Smooth muscle cell of the brain vasculature (primary cell): ENCODE data around the gene PLXDC1.
"Not testable (repeated sequence)": the region's sequence is repeated elsewhere in the genome, so short reads cannot be mapped to it uniquely, and the experiment has no call there.

Source experiments
- DNase-seq: peaks from one replicate; pipeline ENCODE4 v3.0.0-alpha.2; 2012; ENCODE audit warnings: low read depth, low spot score

PLXDC1 gene

GRCh38 chr17:39155654-39156053 lies 4.2 kb upstream of the PLXDC1 start:
- DNase-seq = no peak

- DNase-seq = peak; percentile 77
These were observed 2.2 kb upstream of the PLXDC1 start for GRCh38 chr17:39153599-39154051.

- DNase-seq = no peak
These were observed 744 bp upstream of the PLXDC1 start for GRCh38 chr17:39151943-39152818.

DNA sequence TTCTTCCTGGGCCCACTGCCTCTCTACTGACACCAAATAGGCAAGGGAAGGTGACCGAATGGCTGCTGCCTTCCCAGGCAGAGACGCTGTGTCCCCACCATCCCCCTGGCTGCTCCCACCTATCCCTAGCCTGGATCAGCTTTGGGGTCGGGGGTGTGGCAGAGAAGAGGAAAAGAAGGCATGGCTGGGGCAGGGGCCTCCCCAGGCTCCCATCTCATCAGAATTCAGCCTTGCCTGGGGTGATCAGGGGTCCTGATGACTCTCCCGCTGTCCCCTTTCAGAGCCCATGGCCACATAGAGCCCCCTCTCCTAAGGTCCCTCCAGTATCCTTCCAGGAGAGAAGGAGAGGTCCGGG lies 665 bp downstream of the PLXDC1 start:
- DNase-seq = no peak

DNA sequence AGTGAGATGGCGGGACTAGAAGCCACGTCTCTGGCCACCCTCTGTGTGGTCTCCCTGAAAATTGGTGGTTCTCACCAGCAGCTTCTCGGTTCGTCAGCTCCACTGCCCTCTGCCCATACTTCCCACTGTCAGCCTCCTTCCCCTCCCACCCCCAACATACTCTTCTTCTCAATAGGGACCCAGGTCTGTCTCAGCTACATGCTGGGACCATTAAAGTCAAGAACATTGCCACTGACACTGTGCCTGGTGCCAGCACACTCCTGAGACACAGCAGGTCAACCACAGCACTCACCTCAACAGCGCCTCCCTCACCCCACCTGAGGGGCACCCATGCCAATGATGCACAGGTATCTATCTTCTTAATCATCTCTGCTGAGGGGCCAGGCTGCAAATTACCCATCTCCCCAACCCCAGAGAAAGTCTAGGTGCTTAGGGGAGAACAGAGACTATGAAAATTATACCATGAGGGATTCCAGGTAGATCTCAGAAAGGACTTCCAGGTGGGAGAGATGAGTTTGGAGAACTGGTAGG lies 1.3 kb downstream of the PLXDC1 start:
- no peak for DNase-seq

GRCh38 chr17:39147221-39148185 lies 3.9 kb downstream of the PLXDC1 start:
- DNase-seq = no peak

GRCh38 chr17:39146273-39146672 lies 5.2 kb downstream of the PLXDC1 start:
- DNase-seq = no peak

DNA sequence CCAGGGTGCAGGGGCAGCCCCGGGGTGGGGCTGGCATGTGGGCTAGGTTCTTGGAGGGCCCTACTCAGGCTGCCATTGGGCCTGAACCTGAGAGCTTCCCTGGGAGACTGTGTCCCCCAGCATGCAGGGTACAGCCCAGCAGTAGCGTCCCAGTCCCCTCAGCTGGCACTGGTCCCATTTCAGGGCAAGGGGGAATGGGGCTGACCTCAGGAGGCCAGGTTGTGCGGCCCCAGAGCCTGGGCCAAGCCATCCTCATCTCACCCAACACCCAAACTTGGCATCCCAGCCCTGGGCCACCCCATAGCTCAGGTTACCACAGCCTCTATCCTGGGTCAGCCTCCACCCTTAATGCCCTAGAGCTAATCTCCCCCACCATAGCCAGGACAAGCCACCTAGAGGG lies 6.3 kb downstream of the PLXDC1 start:
- DNase-seq = no peak

DNA sequence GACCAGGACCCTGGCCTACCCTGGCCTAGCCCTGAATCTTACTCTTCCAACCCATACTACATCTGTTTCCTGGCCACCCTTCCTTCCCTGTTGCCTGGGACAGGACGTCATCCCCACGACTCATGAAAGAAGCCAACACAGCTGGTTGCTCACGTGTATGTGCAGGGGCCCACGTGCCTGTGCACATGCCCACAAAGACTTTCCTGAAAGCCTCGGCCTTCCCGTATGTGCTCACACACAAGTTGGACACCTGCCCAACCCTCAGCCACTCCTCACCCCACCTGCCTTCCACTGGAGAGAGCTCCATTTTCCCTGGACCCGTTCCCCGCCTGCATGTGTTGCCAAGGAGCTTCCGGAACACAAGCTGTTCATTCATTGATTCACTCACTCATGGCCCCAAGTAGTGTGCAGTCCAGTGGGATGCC lies 7.0 kb downstream of the PLXDC1 start:
- no peak for DNase-seq

- DNase-seq = no peak
These were observed 7.8 kb downstream of the PLXDC1 start for GRCh38 chr17:39143552-39144093.

DNA sequence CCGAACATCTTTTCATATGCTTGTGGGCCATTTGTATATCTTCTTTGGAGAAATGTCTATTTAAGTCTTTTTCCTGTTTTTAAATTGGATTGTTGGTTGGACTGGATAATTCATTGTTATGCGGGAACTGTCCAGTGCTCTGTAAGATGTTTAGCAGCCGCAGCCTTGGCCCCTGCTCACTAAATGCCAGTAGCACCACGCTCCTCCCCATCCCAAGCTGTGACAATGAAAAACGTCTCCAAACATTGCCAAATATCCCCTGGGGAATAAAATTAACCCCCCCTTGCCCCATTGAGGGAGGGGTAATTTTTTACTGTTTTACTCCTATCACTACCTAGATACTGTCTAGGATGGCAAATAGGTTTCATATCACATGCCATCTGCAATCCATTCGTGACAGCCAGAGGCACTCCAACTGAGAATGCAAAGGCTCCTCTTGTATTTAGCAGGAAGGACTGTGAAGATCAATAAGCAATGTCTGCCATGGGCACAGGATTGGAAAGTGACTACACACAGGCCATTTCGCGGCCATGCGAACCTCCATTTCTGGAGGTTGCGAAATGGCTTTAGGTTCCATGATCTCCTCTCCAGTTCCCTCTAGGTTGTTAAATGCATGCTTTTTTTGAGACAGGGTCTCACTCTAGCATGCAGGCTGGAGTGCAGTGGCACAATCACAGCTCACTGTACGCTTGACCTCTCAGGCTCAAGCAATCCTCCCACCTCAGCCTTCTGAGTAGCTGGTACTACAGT lies 9.3 kb downstream of the PLXDC1 start:
- DNase-seq = no peak

DNA sequence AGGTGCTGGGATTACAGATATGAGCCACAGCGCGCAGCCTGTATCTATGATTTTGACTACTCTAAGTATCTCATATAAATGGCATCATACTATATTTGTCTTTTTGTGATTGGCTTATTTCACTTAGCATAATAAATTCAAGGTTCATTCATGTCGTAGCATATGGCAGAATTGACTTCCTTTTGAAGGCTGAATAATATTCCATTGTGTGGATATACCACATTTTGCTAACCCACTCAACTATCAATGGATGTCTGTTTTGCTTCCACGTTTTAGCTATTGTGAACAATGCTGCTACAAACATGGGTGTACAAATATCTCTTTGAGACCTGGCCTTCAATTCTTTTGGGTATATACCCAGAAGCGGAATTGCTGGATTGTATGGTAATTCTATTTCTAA lies 10.1 kb downstream of the PLXDC1 start:
- DNase-seq = no peak

DNA sequence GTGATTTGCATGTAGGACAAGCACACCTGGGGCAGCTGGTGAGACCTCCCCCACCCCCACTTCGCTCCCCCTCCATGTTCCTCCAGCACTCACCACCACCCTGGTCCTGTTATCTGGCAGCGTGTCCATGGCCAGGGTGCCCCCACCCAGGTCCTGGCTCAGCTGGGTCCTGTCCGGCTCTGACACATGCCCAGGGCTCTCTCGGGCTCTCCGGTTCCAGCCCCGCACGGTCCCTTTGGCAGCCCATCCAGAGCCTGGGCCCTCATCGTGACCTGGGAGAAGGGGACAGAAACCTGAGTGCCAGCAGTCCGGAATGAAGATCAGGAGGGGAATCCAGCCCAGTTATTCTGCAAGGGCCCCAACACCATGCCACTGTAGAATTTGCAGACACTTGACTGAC lies 11.9 kb downstream of the PLXDC1 start:
- no peak for DNase-seq

DNA sequence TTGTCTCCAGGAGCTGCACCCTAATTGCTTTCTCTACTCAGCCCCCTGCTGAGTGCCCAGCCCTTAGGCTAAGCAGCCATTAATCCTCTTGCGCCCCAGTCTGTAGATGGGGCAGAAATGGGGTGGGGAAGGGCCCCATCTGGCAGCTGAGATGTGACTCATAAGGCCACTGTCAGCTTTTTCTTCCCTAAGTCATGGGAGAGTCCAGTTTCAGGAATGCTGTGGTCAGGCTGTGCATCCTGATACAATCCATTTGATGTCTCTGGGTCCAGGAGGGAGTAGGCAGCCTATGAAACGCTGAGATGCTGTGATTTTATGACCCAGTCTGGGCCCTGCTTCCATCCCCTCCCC lies 12.3 kb downstream of the PLXDC1 start:
- DNase-seq = no peak

GRCh38 chr17:39138431-39139160 lies 12.8 kb downstream of the PLXDC1 start:
- DNase-seq = no peak

GRCh38 chr17:39134878-39135277 lies 16.6 kb downstream of the PLXDC1 start:
- no peak for DNase-seq

DNA sequence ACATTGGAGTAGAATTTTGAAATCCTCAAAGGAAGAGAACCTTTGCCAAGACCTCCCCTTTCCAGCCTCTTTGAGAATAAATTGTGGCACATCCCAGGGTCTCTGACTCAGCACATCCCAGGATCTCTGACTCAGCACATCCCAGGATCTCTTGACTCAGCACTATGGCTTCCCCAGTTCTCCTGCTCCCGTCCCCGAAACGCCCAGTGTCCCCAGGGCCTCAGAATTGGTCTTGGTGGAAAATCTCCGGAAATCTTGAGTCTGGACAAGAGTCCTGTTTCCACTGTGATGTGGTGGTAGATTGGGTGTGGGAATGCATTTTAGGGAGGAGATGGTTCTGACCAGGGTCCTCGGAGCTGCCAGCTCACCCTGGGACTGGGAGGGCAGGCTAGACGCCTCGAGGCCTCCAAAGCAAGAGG lies 19.2 kb downstream of the PLXDC1 start:
- DNase-seq = peak; percentile 33

GRCh38 chr17:39131616-39132015 lies 19.8 kb downstream of the PLXDC1 start:
- DNase-seq = no peak

GRCh38 chr17:39130205-39130604 lies 21.2 kb downstream of the PLXDC1 start:
- DNase-seq = no peak

DNA sequence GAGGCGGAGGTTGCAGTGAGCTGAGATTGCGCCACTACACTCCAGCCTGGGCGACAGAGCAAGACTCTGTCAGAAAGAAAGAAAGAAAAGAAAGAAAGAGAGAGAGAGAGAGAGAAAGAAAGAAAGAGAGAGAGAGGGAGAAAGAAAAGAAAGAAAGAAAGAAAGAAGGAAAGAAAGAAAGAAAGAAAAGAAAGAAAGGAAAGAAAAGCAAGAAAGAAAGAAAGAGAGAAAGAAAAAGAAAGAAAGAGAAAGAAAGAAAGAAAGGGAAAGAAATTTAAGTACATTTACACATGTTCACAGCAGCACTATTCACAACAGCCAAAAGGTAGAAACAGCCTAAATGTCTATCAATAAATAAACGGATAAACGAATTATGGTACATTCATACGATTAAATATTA lies 21.9 kb downstream of the PLXDC1 start:
- DNase-seq = not testable (repeated sequence)

DNA sequence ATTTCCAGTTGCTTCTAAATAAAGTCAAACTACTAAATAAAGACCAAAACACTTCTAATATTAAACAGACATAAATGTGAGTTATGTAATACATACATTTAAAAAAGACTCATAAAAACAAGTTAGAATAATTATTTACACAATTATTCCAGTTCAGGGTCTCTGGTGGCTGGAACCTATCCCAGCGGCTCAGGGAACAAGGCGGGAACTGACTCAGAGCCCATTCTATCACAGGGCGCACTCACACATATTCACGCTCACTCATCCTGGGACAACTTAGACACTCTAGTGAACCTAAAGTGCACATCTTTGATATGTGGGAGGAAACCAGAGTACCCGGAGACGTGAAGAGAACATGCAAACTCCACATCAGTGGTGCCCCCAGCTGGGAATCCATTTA lies 25.0 kb downstream of the PLXDC1 start:
- no peak for DNase-seq
